Hepatocyte (in vitro differentiated cells): Measurements from ENCODE around the gene TOR1B. TPM values are rescaled to one million over a fixed set of nuclear protein-coding genes. Genes with fewer than 3 reads are reported as not detected.
"Not testable (repeated sequence)": the region's sequence is repeated elsewhere in the genome, so short reads cannot be mapped to it uniquely, and the experiment has no call there.

Experiments
- DNase-seq: peaks from one replicate; pipeline ENCODE4 v3.0.0-alpha.2; 2016; ENCODE audit warnings: low spot score
- H2AFZ ChIP-seq: fragments of 200-600 bp; sonication (generic); 2 replicates; pipeline ENCODE4 v1.6.0; 2016; ENCODE audit warnings: antibody characterized with exemption, mild to moderate bottlenecking
- H3K27ac ChIP-seq: fragments of 200-600 bp; sonication (generic); 2 replicates; pipeline ENCODE4 v1.5.1; 2016; ENCODE audit warnings: mild to moderate bottlenecking
- H3K27me3 ChIP-seq: fragments of 200-600 bp; sonication (generic); 2 replicates; pipeline ENCODE4 v1.6.1; 2016
- H3K36me3 ChIP-seq: fragments of 200-600 bp; sonication (generic); replicated peaks from 2 replicates; pipeline ENCODE4 v1.5.1; 2016; ENCODE audit warnings: low read depth; ENCODE audit not compliant: insufficient read depth
- H3K4me1 ChIP-seq: fragments of 200-600 bp; sonication (generic); 2 replicates; pipeline ENCODE4 v1.5.1; 2016; ENCODE audit warnings: mild to moderate bottlenecking, moderate library complexity; ENCODE audit not compliant: insufficient read depth
- H3K4me2 ChIP-seq: fragments of 200-600 bp; sonication (generic); 2 replicates; pipeline ENCODE4 v1.6.0; 2016
- H3K4me3 ChIP-seq: fragments of 200-600 bp; sonication (generic); 2 replicates; pipeline ENCODE4 v1.5.1; 2016; ENCODE audit warnings: mild to moderate bottlenecking
- H3K79me2 ChIP-seq: fragments of 200-600 bp; sonication (generic); 2 replicates; pipeline ENCODE4 v1.6.0; 2017; ENCODE audit warnings: mild to moderate bottlenecking
- H3K9me2 ChIP-seq: fragments of 200-600 bp; sonication (generic); replicated peaks from 2 replicates; pipeline ENCODE4 v1.6.0; 2017; ENCODE audit warnings: mild to moderate bottlenecking; ENCODE audit not compliant: insufficient read depth
- H3K9me3 ChIP-seq: fragments of 200-600 bp; sonication (generic); 2 replicates; pipeline ENCODE4 v1.5.1; 2016; ENCODE audit warnings: low read depth, mild to moderate bottlenecking
- H4K20me1 ChIP-seq: fragments of 200-600 bp; sonication (generic); 2 replicates; pipeline ENCODE4 v1.6.0; 2016; ENCODE audit warnings: mild to moderate bottlenecking; ENCODE audit not compliant: insufficient read depth, poor library complexity, severe bottlenecking
- CTCF ChIP-seq: fragments of 200-600 bp; sonication (generic); IDR thresholded peaks from 2 replicates; pipeline ENCODE4 v1.5.1; 2016; ENCODE audit warnings: antibody characterized with exemption, mild to moderate bottlenecking; ENCODE audit not compliant: poor library complexity
- EZH2 ChIP-seq: fragments of 200-600 bp; sonication (generic); IDR thresholded peaks from 2 replicates; pipeline ENCODE4 v1.6.1; 2016; ENCODE audit warnings: antibody characterized with exemption, mild to moderate bottlenecking, borderline replicate concordance
- EZH2phosphoT487 ChIP-seq: fragments of 200-600 bp; sonication (generic); IDR thresholded peaks from one replicate; pipeline ENCODE4 v1.6.1; 2018; ENCODE audit warnings: antibody characterized with exemption, mild to moderate bottlenecking, low read depth, moderate library complexity; ENCODE audit not compliant: unreplicated experiment, severe bottlenecking
- WGBS: methylation state at CpG from one replicate; pipeline ENCODE4 v1.1.6; 2016; ENCODE audit warnings: low lambda C conversion rate; ENCODE audit errors: missing lambda C conversion rate; 5-methylcytosine and 5-hydroxymethylcytosine counted together
- polyA plus RNA-seq: library from polyadenylated mRNA; unstranded; fragments of >200 nt; fragmentation: Nextera tagmentation; extraction: Ambion mirVana; gene quantifications from 2 replicates; pipeline ENCODE4 v1.2.1, GENCODE V29; 2016
- total RNA-seq: library from RNA; depleted of rRNA; stranded (reverse); fragments of >200 nt; gene quantifications from 2 replicates; pipeline ENCODE4 v1.2.3, GENCODE V29; 2014

TOR1B gene
- total and polyA plus RNA-seq, 2 experiments from 2014 or later: 11.5 to 28.1 TPM

- H3K4me3 ChIP-seq: no peak overlapping the region
- peak overlapping the region; percentile 84 for H3K27ac ChIP-seq
- no peaks in the 10 kb centered on the region for H3K9me2 ChIP-seq
- WGBS: 42% methylated on average over 6 of the region's 6 CpGs
- no peaks in the 10 kb centered on the region for H3K79me2 ChIP-seq
- peak overlapping the region; percentile 55 for H3K4me2 ChIP-seq
- H3K9me3 ChIP-seq: no peaks in the 10 kb centered on the region
- H2AFZ ChIP-seq: peak overlapping the region; percentile 23
- no peaks in the 10 kb centered on the region for H3K27me3 ChIP-seq
- no peak for TF ChIP-seq EZH2phosphoT487
- TF ChIP-seq CTCF: no peak
- no peak for TF ChIP-seq EZH2
- H3K4me1 ChIP-seq: peaks cover 19% of the 10 kb centered on the region
- no peaks in the 10 kb centered on the region for H4K20me1 ChIP-seq
- H3K36me3 ChIP-seq: no peaks in the 10 kb centered on the region
- no peak for DNase-seq
These were observed 41.0 kb upstream of the TOR1B start for GRCh38 chr9:129761901-129762369.

GRCh38 chr9:129762370-129762984, 40.5 kb upstream of the TOR1B start:
- H3K79me2 ChIP-seq, H3K27me3 ChIP-seq, H3K36me3 ChIP-seq, H2AFZ ChIP-seq, H3K4me3 ChIP-seq, H3K9me3 ChIP-seq, H4K20me1 ChIP-seq, H3K9me2 ChIP-seq, DNase-seq: not testable (repeated sequence)
- Histone ChIP-seq H3K4me2 (peak overlapping the region; percentile 55), H3K4me1 (peaks cover 19% of the 10 kb centered on the region), H3K27ac (peak overlapping the region; percentile 84)
- WGBS: 73% methylated on average over 13 of the region's 13 CpGs

GRCh38 chr9:129762985-129763926, 39.7 kb upstream of the TOR1B start:
- TF ChIP-seq EZH2phosphoT487 (no peak), EZH2 (no peak), CTCF (no peak)
- Histone ChIP-seq H3K4me1 (peaks cover 19% of the 10 kb centered on the region), H3K79me2 (no peaks in the 10 kb centered on the region), H3K9me3 (no peaks in the 10 kb centered on the region), H3K36me3 (no peaks in the 10 kb centered on the region), H2AFZ (no peak overlapping the region), H3K4me2 (no peak overlapping the region), H3K4me3 (no peak overlapping the region), H3K27ac (peak overlapping the region; percentile 83), H3K9me2 (no peaks in the 10 kb centered on the region), H3K27me3 (no peaks in the 10 kb centered on the region), H4K20me1 (no peaks in the 10 kb centered on the region)
- WGBS: 73% methylated on average over 13 of the region's 13 CpGs
- no peak for DNase-seq

GRCh38 chr9:129765764-129766317, 37.1 kb upstream of the TOR1B start:
- 86% methylated on average over 4 of the region's 4 CpGs for WGBS
- H3K27ac ChIP-seq: no peak overlapping the region
- H3K36me3 ChIP-seq: no peaks in the 10 kb centered on the region
- no peaks in the 10 kb centered on the region for H3K9me3 ChIP-seq
- no peaks in the 10 kb centered on the region for H3K79me2 ChIP-seq
- DNase-seq: no peak
- H3K4me2 ChIP-seq: no peak overlapping the region
- no peaks in the 10 kb centered on the region for H3K9me2 ChIP-seq
- H3K4me3 ChIP-seq: no peak overlapping the region
- H2AFZ ChIP-seq: no peak overlapping the region
- H3K4me1 ChIP-seq: peaks cover 19% of the 10 kb centered on the region
- no peaks in the 10 kb centered on the region for H3K27me3 ChIP-seq
- H4K20me1 ChIP-seq: no peaks in the 10 kb centered on the region
- no peak for TF ChIP-seq EZH2
- no peak for TF ChIP-seq EZH2phosphoT487
- TF ChIP-seq CTCF: no peak
